DND-41 (cell line): ENCODE data around the gene RNF212.

Source experiments
- CTCF ChIP-seq: IDR thresholded peaks from 2 replicates; pipeline ENCODE4 v1.5.1; 2012; ENCODE audit warnings: borderline replicate concordance, low read length, moderate library complexity, mild to moderate bottlenecking; ENCODE audit not compliant: poor library complexity, severe bottlenecking; ENCODE audit errors: extremely low read depth
- EZH2 ChIP-seq: IDR thresholded peaks from 3 replicates; pipeline ENCODE4 v1.6.1; 2012; ENCODE audit warnings: borderline replicate concordance, low read depth, mild to moderate bottlenecking, moderate library complexity, low read length, inconsistent platforms; ENCODE audit not compliant: severe bottlenecking

- TF ChIP-seq CTCF (no peak), EZH2 (no peak)
These were observed 83.3 kb downstream of the RNF212 start for GRCh38 chr4:1030031-1030430.
